Nephron (organoid): ENCODE measurements around the gene WASF2.

ENCODE experiments used
- H3K27ac Mint-ChIP-seq, 3 experiments: 2 replicates each; pipeline ENCODE4 v1.8.0; 2020; ENCODE audit warnings: mixed read lengths in 3 of 3, mild to moderate bottlenecking in 2 of 3, moderate library complexity in 1 of 3
- H3K27me3 Mint-ChIP-seq: 2 replicates; pipeline ENCODE4 v1.8.0; 2021; ENCODE audit warnings: low read depth, mild to moderate bottlenecking, moderate library complexity, mixed read lengths
- H3K36me3 Mint-ChIP-seq: 2 replicates; pipeline ENCODE4 v1.8.0; 2020; ENCODE audit warnings: low read depth, mixed read lengths
- H3K4me1 Mint-ChIP-seq: 2 replicates; pipeline ENCODE4 v1.8.0; 2020; ENCODE audit warnings: mixed read lengths
- H3K4me3 Mint-ChIP-seq, 3 experiments: 2 replicates each; pipeline ENCODE4 v1.8.0; 2020; ENCODE audit warnings: mild to moderate bottlenecking in 3 of 3, mixed read lengths in 3 of 3, moderate library complexity in 2 of 3
- H3K9me3 Mint-ChIP-seq: 2 replicates; pipeline ENCODE4 v1.8.0; 2020; ENCODE audit warnings: mixed read lengths
- TF ChIP-seq, protein P1 (sequence below), 3 experiments: fragments of 200-600 bp; sonication (generic); IDR thresholded peaks; one replicate each; pipeline ENCODE4 v1.5.0; 2021; ENCODE audit warnings: antibody characterized with exemption in 3 of 3; ENCODE audit not compliant: unreplicated experiment in 3 of 3

The WASF2 gene

DNA sequence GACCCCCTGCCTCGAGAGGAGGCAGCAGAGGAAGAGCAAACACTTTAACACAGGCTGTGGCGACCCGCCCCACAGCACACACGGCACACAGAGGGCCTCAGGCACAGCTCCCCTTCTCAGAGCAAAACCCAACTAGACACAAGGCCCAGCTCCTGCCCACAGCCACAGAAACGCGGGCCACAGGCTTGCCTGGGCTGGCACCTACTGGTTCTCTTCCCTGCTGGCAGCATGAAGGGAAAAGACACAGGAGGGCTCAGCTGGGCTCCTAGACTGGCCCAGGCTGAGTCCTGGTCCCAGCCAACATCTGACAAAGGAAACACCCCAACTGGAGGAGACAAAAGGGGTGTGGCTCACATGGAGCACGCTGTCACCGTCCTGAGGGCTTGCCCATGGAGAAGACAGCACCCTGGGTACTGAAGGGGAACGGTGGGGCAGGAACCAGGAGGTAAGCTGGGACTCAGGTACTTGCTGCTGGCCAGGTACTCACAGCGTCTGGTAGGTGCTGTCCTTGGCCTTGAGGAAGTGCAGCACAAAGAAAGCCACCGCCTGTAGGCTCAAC is 110.3 kb downstream of the WASF2 start:
- Mint-ChIP-seq H3K36me3 (no peaks in the 10 kb centered on the region), H3K27me3 (peaks cover 29% of the 10 kb centered on the region), H3K4me1 (peaks cover 16% of the 10 kb centered on the region), H3K27ac (no peak overlapping the region), H3K9me3 (no peaks in the 10 kb centered on the region), H3K4me3 (no peak overlapping the region)
- TF ChIP-seq, protein P1, sequence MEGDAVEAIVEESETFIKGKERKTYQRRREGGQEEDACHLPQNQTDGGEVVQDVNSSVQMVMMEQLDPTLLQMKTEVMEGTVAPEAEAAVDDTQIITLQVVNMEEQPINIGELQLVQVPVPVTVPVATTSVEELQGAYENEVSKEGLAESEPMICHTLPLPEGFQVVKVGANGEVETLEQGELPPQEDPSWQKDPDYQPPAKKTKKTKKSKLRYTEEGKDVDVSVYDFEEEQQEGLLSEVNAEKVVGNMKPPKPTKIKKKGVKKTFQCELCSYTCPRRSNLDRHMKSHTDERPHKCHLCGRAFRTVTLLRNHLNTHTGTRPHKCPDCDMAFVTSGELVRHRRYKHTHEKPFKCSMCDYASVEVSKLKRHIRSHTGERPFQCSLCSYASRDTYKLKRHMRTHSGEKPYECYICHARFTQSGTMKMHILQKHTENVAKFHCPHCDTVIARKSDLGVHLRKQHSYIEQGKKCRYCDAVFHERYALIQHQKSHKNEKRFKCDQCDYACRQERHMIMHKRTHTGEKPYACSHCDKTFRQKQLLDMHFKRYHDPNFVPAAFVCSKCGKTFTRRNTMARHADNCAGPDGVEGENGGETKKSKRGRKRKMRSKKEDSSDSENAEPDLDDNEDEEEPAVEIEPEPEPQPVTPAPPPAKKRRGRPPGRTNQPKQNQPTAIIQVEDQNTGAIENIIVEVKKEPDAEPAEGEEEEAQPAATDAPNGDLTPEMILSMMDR (IDR thresholded peaks at IDR 0.05; ENCODE audit: unreplicated experiment in 3 of 3), result no peak

DNA sequence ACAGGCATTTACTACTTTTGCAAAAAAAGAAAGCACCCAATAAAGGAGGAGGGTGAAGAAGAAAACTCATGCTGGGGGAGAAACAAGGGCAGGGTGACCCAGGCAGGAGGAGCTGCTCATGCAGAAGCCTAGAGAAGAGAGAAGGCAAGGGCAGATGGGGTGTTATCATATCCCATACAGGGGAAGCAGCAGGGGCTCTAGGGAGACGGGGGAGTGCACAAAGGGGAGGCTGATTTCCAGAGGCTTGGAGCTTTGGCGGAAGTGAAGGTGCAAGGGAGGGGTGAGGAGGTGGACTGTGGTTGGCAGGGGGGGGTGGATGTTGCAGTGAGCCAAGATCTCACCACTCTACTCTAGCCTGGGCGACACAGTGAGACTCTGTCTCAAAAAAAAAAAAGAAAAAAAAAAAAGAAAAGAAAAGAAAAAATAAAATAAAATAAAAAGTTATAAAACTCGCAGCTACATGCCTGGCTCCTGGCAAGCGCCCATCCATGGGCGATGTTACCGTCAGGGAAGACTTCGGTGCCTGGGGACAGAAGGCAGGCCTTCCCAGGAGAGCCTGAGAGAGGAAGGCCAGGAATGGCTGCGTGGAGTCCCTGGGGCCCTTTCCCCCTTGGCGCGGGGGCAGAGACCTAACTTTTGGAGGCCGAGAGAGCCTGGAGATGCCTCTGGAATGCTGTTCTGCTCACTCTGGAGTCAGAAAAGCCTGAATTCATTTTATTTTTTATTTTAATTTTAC is 112.0 kb downstream of the WASF2 start:
- H3K9me3 Mint-ChIP-seq, result no peaks in the 10 kb centered on the region
- TF ChIP-seq, protein P1 (IDR thresholded peaks at IDR 0.05; ENCODE audit: unreplicated experiment in 3 of 3), result no peak
- H3K27ac Mint-ChIP-seq, result peak overlapping the region in 2 of 3 experiments; percentile 3 to 31
- no peak overlapping the region for H3K4me3 Mint-ChIP-seq
- H3K36me3 Mint-ChIP-seq, result no peaks in the 10 kb centered on the region
- H3K27me3 Mint-ChIP-seq, result peaks cover 29% of the 10 kb centered on the region
- H3K4me1 Mint-ChIP-seq, result peaks cover 16% of the 10 kb centered on the region

DNA sequence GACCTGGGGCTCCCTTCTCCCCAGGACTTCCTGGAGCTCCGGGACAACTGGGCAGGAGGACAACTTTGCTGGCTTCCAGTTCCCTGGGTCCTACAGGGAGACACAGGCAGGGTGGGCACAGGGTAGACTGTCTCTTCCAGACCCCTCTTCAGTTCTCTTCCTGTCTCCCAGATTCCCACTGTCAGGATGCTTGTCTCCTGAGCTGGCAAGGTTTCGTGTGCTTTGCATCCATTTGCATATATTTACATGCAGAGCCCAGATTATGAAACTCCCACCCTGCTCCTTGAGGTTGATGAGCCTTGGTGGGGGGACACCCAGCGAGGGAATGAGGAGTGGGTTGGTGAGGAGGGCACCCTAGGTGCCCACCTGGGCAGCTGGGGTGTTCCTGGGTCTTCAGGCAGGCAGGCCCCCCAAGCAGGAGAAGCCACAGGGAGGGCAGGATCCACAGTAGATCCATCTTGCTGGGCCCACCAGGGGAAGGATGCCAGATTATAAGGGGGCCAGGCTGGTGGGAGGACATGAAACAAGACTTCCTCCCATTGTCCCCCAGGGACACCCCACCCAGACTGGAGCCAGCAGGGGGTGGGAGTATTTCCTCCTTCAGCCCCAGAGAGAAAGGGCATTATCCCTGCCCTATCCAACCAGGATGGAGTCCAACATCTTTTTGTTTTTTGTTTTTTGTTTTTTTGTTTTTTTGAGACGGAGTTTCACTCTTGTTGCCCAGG is 115.4 kb downstream of the WASF2 start, which contains the start of gene FCN3:
Gene FCN3, minus strand, starts transcription at position 463 of the 725 bp plus-strand sequence. Its CDS starts 6 bp downstream, at position 457.
- Mint-ChIP-seq H3K27ac (no peak within 1 kb of the TSS), H3K4me3 (no peak within 1 kb of the TSS), H3K4me1 (peaks cover 5% of the 10 kb centered on the region), H3K9me3 (no peaks in the 10 kb centered on the region), H3K36me3 (no peaks in the 10 kb centered on the region), H3K27me3 (peaks cover 11% of the 10 kb centered on the region)
- TF ChIP-seq, protein P1 (IDR thresholded peaks at IDR 0.05; ENCODE audit: unreplicated experiment in 3 of 3), result no peak

DNA sequence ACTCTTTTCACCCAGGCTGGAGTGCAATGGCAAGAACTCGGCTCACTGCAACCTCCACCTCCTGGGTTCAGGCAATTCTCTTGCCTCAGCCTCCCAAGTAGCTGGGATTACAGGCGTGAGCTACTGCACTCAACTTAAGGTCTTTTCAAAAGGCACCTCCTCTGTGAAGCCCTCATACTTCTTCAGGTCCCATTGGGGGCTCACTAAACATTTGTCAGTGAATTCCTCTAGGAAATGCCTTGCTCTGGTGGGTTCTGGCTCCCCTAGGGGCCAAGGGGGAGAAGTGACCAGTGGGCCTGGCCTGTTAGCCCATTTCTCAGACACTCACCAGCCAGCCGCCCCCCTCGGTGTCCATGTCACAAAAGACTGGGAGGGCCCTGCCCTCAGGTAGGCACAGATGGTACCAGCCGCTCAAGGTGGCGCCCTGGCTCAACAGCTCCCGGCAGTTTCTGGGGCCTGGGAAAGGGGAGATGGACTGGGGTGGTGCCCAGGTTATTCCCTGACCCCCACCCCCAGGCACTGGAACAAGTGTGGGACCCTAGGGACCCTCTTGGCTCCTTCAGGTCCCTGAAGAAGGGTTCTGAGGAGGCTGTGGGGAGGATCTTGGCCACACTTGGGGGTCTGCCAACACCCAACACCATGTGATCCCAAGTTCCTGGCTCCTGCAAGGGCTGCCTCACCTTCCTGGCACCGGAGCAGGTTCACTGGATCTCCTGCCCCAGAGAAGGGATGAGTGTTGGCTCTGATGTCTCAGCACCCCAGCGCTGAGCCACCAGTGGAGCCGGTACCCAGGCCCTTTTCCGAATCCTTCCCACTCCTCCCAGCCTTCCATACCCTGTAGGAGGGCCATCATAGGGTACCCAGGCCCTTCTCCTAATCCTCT is 116.9 kb downstream of the WASF2 start:
- no peak overlapping the region for H3K4me3 Mint-ChIP-seq
- H3K9me3 Mint-ChIP-seq, result no peaks in the 10 kb centered on the region
- peaks cover 11% of the 10 kb centered on the region for H3K4me1 Mint-ChIP-seq
- TF ChIP-seq, protein P1 (IDR thresholded peaks at IDR 0.05; ENCODE audit: unreplicated experiment in 3 of 3), result peak in 2 of 3 experiments; percentile 8 to 20
- H3K36me3 Mint-ChIP-seq, result no peaks in the 10 kb centered on the region
- H3K27me3 Mint-ChIP-seq, result peaks cover 11% of the 10 kb centered on the region
- H3K27ac Mint-ChIP-seq, result peak overlapping the region in 2 of 3 experiments; percentile 60 to 80

DNA sequence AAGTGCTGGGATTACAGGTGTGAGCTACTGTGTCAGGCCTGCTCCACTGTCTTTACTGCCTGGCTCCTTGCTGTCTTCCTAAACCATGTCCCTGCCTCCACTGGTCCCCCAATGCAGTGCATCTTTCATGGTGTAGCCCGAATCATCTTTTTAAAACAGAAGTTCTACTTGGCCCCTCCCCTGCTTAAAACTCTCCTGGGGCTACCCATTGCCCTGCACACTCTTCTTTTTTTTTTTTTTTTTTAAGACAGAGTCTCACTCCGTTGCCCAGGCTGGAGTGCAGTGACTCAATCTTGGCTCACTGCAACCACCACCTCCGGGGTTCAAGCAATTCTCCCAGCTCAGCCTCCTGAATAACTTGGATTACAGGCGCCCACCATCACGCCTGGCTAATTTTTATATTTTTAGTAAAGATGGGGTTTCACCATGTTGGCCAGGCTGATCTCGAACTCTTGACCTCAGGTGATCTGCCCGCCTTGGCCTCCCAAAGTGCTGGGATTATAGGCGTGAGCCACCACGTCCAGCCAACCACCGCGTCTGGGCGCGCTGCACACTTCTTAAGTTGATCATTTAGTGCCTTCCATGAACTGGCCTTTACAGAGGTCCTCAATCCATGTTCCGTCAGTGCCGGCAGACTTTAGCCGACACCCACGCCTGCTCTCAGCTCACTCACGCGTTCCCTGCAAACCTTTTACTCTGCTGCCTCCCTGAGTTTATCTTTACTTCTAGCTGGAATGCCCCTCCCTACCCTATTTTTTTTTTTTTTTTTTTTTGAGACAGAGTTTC is 117.8 kb downstream of the WASF2 start:
- no peaks in the 10 kb centered on the region for H3K36me3 Mint-ChIP-seq
- peak overlapping the region; percentile 60 to 80 (median 74) for H3K27ac Mint-ChIP-seq
- H3K4me1 Mint-ChIP-seq, result peaks cover 13% of the 10 kb centered on the region
- no peaks in the 10 kb centered on the region for H3K9me3 Mint-ChIP-seq
- peaks cover 13% of the 10 kb centered on the region for H3K27me3 Mint-ChIP-seq
- TF ChIP-seq, protein P1 (IDR thresholded peaks at IDR 0.05; ENCODE audit: unreplicated experiment in 3 of 3), result no peak
- peak overlapping the region in 2 of 3 experiments; percentile 0 to 52 for H3K4me3 Mint-ChIP-seq
